Stimulated activated CD8-positive, alpha-beta memory T cell treated with anti-CD3 and anti-CD28 coated beads, Interleukin-15, amount 100 ng/mL, for 1 hour (primary cell): ENCODE results near the gene RBBP8NL.

Experiments used
- DNase-seq: peaks from one replicate; pipeline ENCODE4 v3.0.0-alpha.2; 2020; ENCODE audit warnings: low read depth

RBBP8NL gene

DNA sequence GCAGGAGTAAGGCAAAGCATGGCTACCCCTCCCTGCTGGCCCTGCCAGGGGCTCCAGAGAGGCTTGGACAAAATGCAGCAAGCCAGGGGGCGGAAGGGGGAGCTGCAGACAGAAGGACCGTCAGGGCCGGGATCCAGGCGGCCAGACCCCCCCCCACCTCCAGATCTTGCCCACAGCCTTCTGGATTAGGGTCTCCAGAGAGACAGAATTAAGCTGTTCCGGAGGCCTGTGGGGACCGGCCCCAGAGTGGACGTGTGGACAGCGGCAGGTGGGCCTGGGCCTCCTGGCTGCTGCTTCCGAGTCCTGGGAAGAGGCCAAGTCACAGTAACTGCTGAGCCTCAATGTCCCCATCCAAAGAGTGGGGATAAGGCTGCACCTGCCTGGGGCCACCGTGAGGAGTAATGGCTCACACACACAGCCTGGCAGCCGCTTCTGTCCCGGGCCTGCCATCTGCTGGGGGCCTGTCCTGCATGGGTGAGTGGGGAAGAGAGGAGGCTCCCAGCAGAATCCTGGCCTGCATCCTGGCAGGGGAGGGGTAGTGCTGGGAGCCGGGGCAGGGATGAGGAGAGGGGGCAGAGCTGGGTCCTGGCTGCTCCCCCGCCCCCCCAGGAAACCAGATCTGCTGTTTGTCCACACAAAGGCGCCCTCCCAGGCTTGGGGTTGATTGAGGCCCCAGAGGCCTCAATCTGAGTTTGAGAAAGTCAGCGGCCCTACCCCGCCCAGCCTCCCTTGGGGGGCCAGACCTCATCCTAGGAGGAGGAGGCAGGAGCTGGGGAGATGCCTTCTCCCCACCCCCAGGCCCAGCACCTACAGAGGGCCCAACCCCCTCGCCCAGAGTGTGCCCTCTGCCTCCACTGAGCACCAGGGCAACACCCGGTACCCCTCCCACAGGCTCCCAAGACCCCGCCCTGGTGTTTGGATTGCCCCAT, 64.1 kb downstream of the RBBP8NL start:
- no peak for DNase-seq

DNA sequence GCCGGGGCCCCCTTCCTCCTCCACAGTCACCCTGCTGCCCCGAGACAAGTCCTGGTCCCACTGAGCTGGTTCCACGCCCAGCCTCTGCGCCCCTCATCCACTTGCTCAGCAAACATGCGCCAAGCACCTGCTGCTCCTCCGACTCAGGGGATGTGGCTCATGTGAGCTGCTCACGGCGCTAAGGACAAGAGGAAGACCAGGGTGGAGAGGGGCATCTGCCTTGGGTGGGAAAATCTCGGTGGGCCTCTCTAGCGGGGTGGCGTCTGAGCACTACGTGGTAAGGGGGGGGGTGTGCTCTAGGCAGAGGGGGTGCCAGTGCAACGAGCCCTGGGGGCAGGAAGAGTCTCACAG, 64.8 kb downstream of the RBBP8NL start:
- DNase-seq: no peak

DNA sequence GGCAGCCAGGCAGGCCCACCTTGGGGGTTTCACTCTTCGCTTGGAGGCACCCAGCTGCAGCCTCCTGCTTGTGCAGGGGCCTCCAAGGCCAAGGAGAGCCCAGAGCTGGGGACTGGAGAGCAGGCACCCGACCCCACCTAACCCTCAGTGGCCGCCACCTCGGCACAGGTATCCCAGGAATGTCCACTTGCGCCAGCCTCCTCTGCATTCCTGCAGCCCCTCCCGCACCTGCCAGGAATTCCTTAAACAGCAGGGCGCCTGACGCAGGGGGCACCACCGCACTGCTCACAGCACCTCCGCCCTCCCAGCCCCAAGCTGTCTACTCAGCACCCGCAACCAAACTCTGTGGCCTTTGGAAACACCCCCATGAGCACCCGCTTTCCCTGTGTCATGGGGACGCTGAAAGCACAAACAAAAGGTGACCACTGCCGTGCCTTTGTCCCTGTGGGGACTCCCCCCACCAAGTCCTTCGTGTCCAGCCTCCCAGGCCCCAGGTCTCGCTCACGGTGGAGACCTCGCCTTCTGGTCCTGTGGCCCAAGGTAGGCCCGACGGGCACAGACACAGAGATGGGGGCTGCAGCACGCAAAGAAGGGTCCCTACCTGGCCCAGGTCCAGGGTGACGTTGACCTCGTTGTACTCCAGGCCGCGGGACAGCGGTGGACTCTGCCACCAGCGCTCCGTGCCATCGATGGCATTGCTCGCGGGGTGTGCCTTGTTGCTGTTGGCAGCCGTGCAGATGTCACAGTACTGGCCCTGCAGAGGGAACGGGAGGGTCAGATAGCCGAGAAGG, 65.3 kb downstream of the RBBP8NL start:
- DNase-seq: no peak

DNA sequence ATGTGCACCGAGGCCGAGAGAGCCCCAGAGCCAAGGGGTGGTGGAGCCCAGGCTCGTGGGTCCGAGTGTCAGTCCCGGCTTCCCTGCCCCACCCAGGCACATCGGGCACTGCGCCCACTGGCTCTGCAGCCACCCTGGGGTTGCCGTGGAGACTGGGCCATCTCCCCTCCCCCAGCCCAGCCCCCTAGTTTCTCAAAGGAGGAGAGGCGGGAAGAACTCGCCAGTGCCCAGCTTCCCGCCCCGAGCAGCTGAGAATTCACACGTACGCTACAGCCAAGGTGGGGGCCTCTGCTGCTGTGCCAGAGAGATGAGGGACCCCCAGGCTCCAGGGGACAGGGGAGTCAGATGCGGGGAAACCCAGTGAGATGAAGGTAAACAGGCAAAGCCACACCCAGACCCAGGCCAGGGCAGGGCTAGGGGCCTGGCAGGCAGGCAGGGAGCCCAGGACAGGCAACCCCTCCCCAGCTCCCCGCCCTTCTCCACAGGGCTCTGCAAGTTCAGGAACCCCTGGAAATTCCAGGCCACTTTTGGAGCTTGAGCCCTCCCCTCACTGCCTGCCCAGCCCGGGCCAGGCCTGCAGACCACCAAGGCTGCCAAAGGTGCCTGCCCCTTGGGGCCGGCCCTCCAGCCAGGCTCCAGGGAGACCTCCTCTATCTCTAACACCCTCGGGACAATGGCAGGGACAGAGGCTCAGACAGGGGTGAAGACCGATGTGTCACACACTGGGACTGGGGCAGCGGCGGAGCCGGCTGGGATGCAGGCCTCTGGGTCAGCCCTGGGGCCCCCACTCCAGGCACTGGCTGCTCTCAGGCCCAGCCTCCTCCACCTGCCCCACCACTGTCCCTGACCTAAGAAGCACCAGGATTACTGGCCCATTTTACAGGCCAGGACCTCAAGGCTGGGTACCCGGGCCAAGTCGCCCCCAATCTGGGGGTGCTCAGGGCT, 66.2 kb downstream of the RBBP8NL start:
- no peak for DNase-seq
